Posterior vena cava (tissue), 2 donors: ENCODE data around the gene EBPL. TPM values are rescaled to one million over a fixed set of nuclear protein-coding genes. Genes with fewer than 3 reads are reported as not detected.
"Not testable (repeated sequence)": the region's sequence is repeated elsewhere in the genome, so short reads cannot be mapped to it uniquely, and the experiment has no call there.

Experiments used
- DNase-seq: peaks from one replicate; pipeline ENCODE4 v3.0.0-alpha.2; 2020; ENCODE audit warnings: low spot score
- intact Hi-C, 2 donors: fragments of 100-400 bp; cut with DNase I; formaldehyde crosslinking; loops; one replicate each; pipeline versions ENCODE4 v1.14.1 to v1.14.2; 2022 to 2023
- total RNA-seq, 2 donors: library from RNA; stranded (reverse); fragmentation: NEBNext Ultra II Directional; extraction: Animal tissue kit (Norgen Biotek cat#: 25700); gene quantifications; one replicate each; pipeline ENCODE4 v1.2.1, GENCODE V29; 2021
- donor health status: DM: yes; HTN: yes; CAD: no.
- donor health status: DM: yes; HTN: yes; CAD: no.

The EBPL gene
- total RNA-seq, 2 donors from 2014 or later: 20.1 to 23.8 TPM

- no peak for DNase-seq
Observed at GRCh38 chr13:49615836-49616675, 75.2 kb downstream of the EBPL start.

GRCh38 chr13:49612042-49612441 lies 79.2 kb downstream of the EBPL start:
- DNase-seq: not testable (repeated sequence)

More at GRCh38 chr13:49615836-49616675, 75.2 kb downstream of the EBPL start:
- intact Hi-C loops: no loop called here

More at GRCh38 chr13:49612042-49612441, 79.2 kb downstream of the EBPL start:
- intact Hi-C loops: not testable (repeated sequence)

Other genes with a start within 250 kb of the EBPL start
- gene CAB39L, start 247.4 kb downstream of the EBPL start, total RNA-seq: 10 to 100 TPM; 24.9 to 39.3 TPM
- gene SETDB2, start 247.2 kb downstream of the EBPL start, total RNA-seq: 10 to 100 TPM; 11.0 to 11.7 TPM
- gene PHF11, start 195.5 kb downstream of the EBPL start, total RNA-seq: 10 to 100 TPM; 49.8 to 54.1 TPM
- gene RCBTB1, start 105.9 kb downstream of the EBPL start, total RNA-seq: 10 to 100 TPM; 12.9 to 13.0 TPM
- gene ARL11, start 63.0 kb downstream of the EBPL start, total RNA-seq: 1 to 10 TPM in 1 of 2 donors, under 1 TPM in 1; 0.71 to 1.9 TPM
- gene KPNA3, start 101.2 kb upstream of the EBPL start, total RNA-seq: 10 to 100 TPM; 38.0 to 54.4 TPM
- 10 to 100 TPM in 1 of 2 donors, 1 to 10 TPM in 1; 9.1 to 10.8 TPM for gene SPRYD7, start 244.9 kb upstream of the EBPL start, total RNA-seq